ENCODE measurements around the gene FOXK1. TPM values are rescaled to one million over a fixed set of nuclear protein-coding genes. Genes with fewer than 3 reads are reported as not detected.

FOXK1 gene
- total and polyA plus RNA-seq, 2 experiments from 2014 or later: 2.3 to 12.7 TPM

- H3K4me3 Mint-ChIP-seq: no peak overlapping the region
- TF ChIP-seq ZNF331 (CRISPR knock-in tag; IDR thresholded peaks at IDR 0.05; ENCODE audit: low read depth) (no peak), EZH2phosphoT487 (IDR thresholded peaks at IDR 0.05; ENCODE audit: unreplicated experiment) (no peak), ZNF114 (CRISPR knock-in tag; IDR thresholded peaks at IDR 0.05) (no peak), EZH2 (IDR thresholded peaks at IDR 0.05; ENCODE audit: low read depth, unreplicated experiment) (no peak), JUNB (IDR thresholded peaks at IDR 0.05; ENCODE audit: unreplicated experiment) (no peak), REST (IDR thresholded peaks at IDR 0.05; ENCODE audit: unreplicated experiment) (no peak), ZNF462 (CRISPR knock-in tag; IDR thresholded peaks at IDR 0.05) (no peak), CTCF (conservative IDR thresholded peaks at IDR 0.05; ENCODE audit: low read depth in 2 of 2) (no peak), NANOG (IDR thresholded peaks at IDR 0.05; ENCODE audit: borderline replicate concordance) (no peak), CREB1 (CRISPR knock-in tag; IDR thresholded peaks at IDR 0.05; ENCODE audit: low read depth) (no peak), STAT1 (IDR thresholded peaks at IDR 0.05; ENCODE audit: unreplicated experiment) (no peak), POLR2AphosphoS5 (IDR thresholded peaks at IDR 0.05; ENCODE audit: low read depth) (no peak), ETS1 (IDR thresholded peaks at IDR 0.05) (no peak)
- no peak overlapping the region for H3K27ac ChIP-seq (ENCODE audit: low read depth)
- no peak overlapping the region for H2AFZ ChIP-seq
- H3F3A ChIP-seq (replicated peaks; ENCODE audit: low read depth): no peaks in the 10 kb centered on the region
- no peaks in the 10 kb centered on the region for H4K20me1 ChIP-seq (replicated peaks; ENCODE audit: insufficient read depth)
- DNase-seq (ENCODE audit: low spot score) (no peak), ATAC-seq (no peak)
- H3K27me3 ChIP-seq (ENCODE audit: insufficient read depth): no peaks in the 10 kb centered on the region
- no peak overlapping the region for H3K4me3 ChIP-seq
- no peak overlapping the region for H3K27ac Mint-ChIP-seq
- H3K79me2 ChIP-seq (replicated peaks; ENCODE audit: insufficient read depth): no peaks in the 10 kb centered on the region
- no peaks in the 10 kb centered on the region for H3K9me2 ChIP-seq (ENCODE audit: insufficient read depth)
- H3K4me1 ChIP-seq (ENCODE audit: insufficient read depth): no peaks in the 10 kb centered on the region
- no peaks in the 10 kb centered on the region; the same call in 1 of the 2 replicates for H3K36me3 ChIP-seq (ENCODE audit: insufficient read depth)
- no peak overlapping the region for H3K4me2 ChIP-seq
- peaks cover 4% of the 10 kb centered on the region; the same call in 1 of the 3 replicates for H3K4me1 Mint-ChIP-seq
- H3K27me3 Mint-ChIP-seq (ENCODE audit: insufficient read depth, low read depth, poor library complexity): peaks cover 2% of the 10 kb centered on the region
- peaks cover 7% of the 10 kb centered on the region; the same call in 1 of the 3 replicates for H3K36me3 Mint-ChIP-seq (ENCODE audit: low read depth)
- H3K9me3 Mint-ChIP-seq: no peaks in the 10 kb centered on the region
Observed at GRCh38 chr7:4787541-4787940, 105.4 kb downstream of the FOXK1 start.
